ENCODE results near the gene C10orf53.

The C10orf53 gene

GRCh38 chr10:49647985-49648795, 31.3 kb upstream of the C10orf53 start:
- Histone ChIP-seq H3K4me1 (ENCODE audit: control insufficient read depth, insufficient read depth, low read length) (no peaks in the 10 kb centered on the region), H3K9me3 (ENCODE audit: control insufficient read depth, insufficient read depth, low read depth, low read length) (no peaks in the 10 kb centered on the region), H3K4me3 (ENCODE audit: low read depth, low read length) (no peak overlapping the region), H3K36me3 (ENCODE audit: control insufficient read depth in 2 of 2, insufficient read depth in 1 of 2, low read length in 2 of 2) (no peaks in the 10 kb centered on the region), H3K27ac (ENCODE audit: extremely low read depth, low read depth, low read length) (no peak overlapping the region)
- ChIA-PET CTCF (no interaction called here), POLR2A (no interaction called here)
- TF ChIP-seq KLF1 (tag by site-specific recombination; IDR thresholded peaks at IDR 0.05) (no peak), ZFP3 (tag by site-specific recombination; IDR thresholded peaks at IDR 0.05; ENCODE audit: low read depth) (no peak), PRDM10 (tag by site-specific recombination; IDR thresholded peaks at IDR 0.05) (no peak), ZNF707 (tag by site-specific recombination; IDR thresholded peaks at IDR 0.05) (no peak), TRIM28 (IDR thresholded peaks at IDR 0.05; ENCODE audit: borderline replicate concordance, low read length) (no peak), KLF9 (tag by site-specific recombination; IDR thresholded peaks at IDR 0.05; ENCODE audit: low read depth) (no peak), SALL2 (tag by site-specific recombination; IDR thresholded peaks at IDR 0.05; ENCODE audit: borderline replicate concordance) (no peak), MZF1 (tag by site-specific recombination; IDR thresholded peaks at IDR 0.05; ENCODE audit: borderline replicate concordance) (no peak)

GRCh38 chr10:49649294-49649693, 30.2 kb upstream of the C10orf53 start:
- no peak overlapping the region for H3K4me3 ChIP-seq (ENCODE audit: low read depth, low read length)
- no peak for TF ChIP-seq RBAK (tag by site-specific recombination; IDR thresholded peaks at IDR 0.05)
- TF ChIP-seq ZNF670 (tag by site-specific recombination; IDR thresholded peaks at IDR 0.05; ENCODE audit: low read depth): no peak
- TF ChIP-seq ZNF561 (tag by site-specific recombination; IDR thresholded peaks at IDR 0.05; ENCODE audit: borderline replicate concordance): no peak
- TF ChIP-seq ZNF114 (tag by site-specific recombination; IDR thresholded peaks at IDR 0.05): no peak
- no peak for TF ChIP-seq ZNF488 (tag by site-specific recombination; IDR thresholded peaks at IDR 0.05)
- TF ChIP-seq ZNF48 (tag by site-specific recombination; IDR thresholded peaks at IDR 0.05): no peak
- H3K4me1 ChIP-seq (ENCODE audit: control insufficient read depth, insufficient read depth, low read length): no peaks in the 10 kb centered on the region
- CTCF ChIA-PET: interaction anchor here (1.5 kb wide), 1 partner anchor 56 kb away, joined by 4 read pairs; no protein-coding TSS in a partner anchor
- no peaks in the 10 kb centered on the region for H3K36me3 ChIP-seq (ENCODE audit: control insufficient read depth in 2 of 2, insufficient read depth in 1 of 2, low read length in 2 of 2)
- H3K9me3 ChIP-seq (ENCODE audit: control insufficient read depth, insufficient read depth, low read depth, low read length): no peaks in the 10 kb centered on the region
- POLR2A ChIA-PET: no interaction called here
- H3K27ac ChIP-seq (ENCODE audit: extremely low read depth, low read depth, low read length): no peak overlapping the region

- ChIA-PET POLR2A (no interaction called here), CTCF (interaction anchor here (0.6 to 1.5 kb wide), 2 partner anchors 57 to 1556 kb away, joined by 4 to 8 read pairs; no protein-coding TSS in a partner anchor)
- no peaks in the 10 kb centered on the region for H3K4me1 ChIP-seq (ENCODE audit: control insufficient read depth, insufficient read depth, low read length)
- no peaks in the 10 kb centered on the region for H3K9me3 ChIP-seq (ENCODE audit: control insufficient read depth, insufficient read depth, low read depth, low read length)
- H3K36me3 ChIP-seq (ENCODE audit: control insufficient read depth in 2 of 2, insufficient read depth in 1 of 2, low read length in 2 of 2): no peaks in the 10 kb centered on the region
- TF ChIP-seq ZNF580 (tag by site-specific recombination; IDR thresholded peaks at IDR 0.05) (no peak), WT1 (tag by site-specific recombination; IDR thresholded peaks at IDR 0.05) (no peak), ZFP3 (tag by site-specific recombination; IDR thresholded peaks at IDR 0.05; ENCODE audit: low read depth) (peak; percentile 66; the same call in 1 of the 2 replicates), ZNF514 (tag by site-specific recombination; IDR thresholded peaks at IDR 0.05) (no peak), ZNF155 (tag by site-specific recombination; IDR thresholded peaks at IDR 0.05) (no peak)
- no peak overlapping the region for H3K27ac ChIP-seq (ENCODE audit: extremely low read depth, low read depth, low read length)
- no peak overlapping the region for H3K4me3 ChIP-seq (ENCODE audit: low read depth, low read length)
Observed at GRCh38 chr10:49649936-49650723, 29.3 kb upstream of the C10orf53 start.
